Sigmoid colon (tissue), 7 donors: ENCODE data around the gene GOLGA6L9. TPM values are rescaled to one million over a fixed set of nuclear protein-coding genes. Genes with fewer than 3 reads are reported as not detected.
"Not testable (repeated sequence)": the region's sequence is repeated elsewhere in the genome, so short reads cannot be mapped to it uniquely, and the experiment has no call there.

ENCODE experiments used
- DNase-seq: peaks from one replicate; pipeline ENCODE4 v3.0.0-alpha.2; 2019
- H3K27ac ChIP-seq, 4 donors: fragments of 200-600 bp; sonication (generic); one replicate each; pipeline ENCODE4 v1.5.1; 2016 to 2019; ENCODE audit warnings: mild to moderate bottlenecking in 1 of 4
- H3K27me3 ChIP-seq, 3 donors: fragments of 200-600 bp; sonication (generic); one replicate each; pipeline ENCODE4 v1.5.1; 2019; ENCODE audit warnings: mild to moderate bottlenecking in 1 of 3
- H3K36me3 ChIP-seq, 4 donors: fragments of 200-600 bp; sonication (generic); one replicate each; pipeline ENCODE4 v1.5.1; 2016 to 2019
- H3K4me1 ChIP-seq, 4 donors: fragments of 200-600 bp; sonication (generic); one replicate each; pipeline ENCODE4 v1.5.1; 2017 to 2019
- H3K4me3 ChIP-seq, 4 donors: fragments of 200-600 bp; sonication (generic); one replicate each; pipeline ENCODE4 v1.5.1; 2017 to 2019; ENCODE audit warnings: mild to moderate bottlenecking in 2 of 4, moderate library complexity in 1 of 4
- H3K9me3 ChIP-seq, 4 donors: fragments of 200-600 bp in 3 of 4; sonication (generic) in 3 of 4; one replicate each; pipeline versions ENCODE4 v1.5.1 to v1.6.1; 2013 to 2019
- EP300 ChIP-seq, 4 donors: sonication (generic); formaldehyde crosslinking; IDR thresholded peaks; one replicate each; pipeline ENCODE4 v1.6.1; 2017; ENCODE audit warnings: antibody characterized with exemption in 4 of 4
- POLR2A ChIP-seq, 2 donors: fragments of 450-650 bp; IDR thresholded peaks; one replicate each; pipeline ENCODE4 v1.6.1; 2016; ENCODE audit warnings: antibody characterized with exemption in 2 of 2, mild to moderate bottlenecking in 2 of 2, moderate library complexity in 2 of 2
- POLR2AphosphoS5 ChIP-seq, 4 donors: sonication (generic); formaldehyde crosslinking; IDR thresholded peaks; one replicate each; pipeline ENCODE4 v1.6.1; 2017; ENCODE audit warnings: antibody characterized with exemption in 4 of 4
- WGBS, 2 donors: extraction: QIAGEN DNeasy Blood & Tissue Kit; methylation state at CpG; one replicate each; pipeline ENCODE4 v1.1.7; 2013; 5-methylcytosine and 5-hydroxymethylcytosine counted together
- intact Hi-C: fragments of 100-400 bp; cut with DNase I; formaldehyde crosslinking; loops from one replicate; pipeline ENCODE4 v1.15.1; 2023
- polyA plus RNA-seq, 3 donors: library from polyadenylated mRNA; stranded (reverse); fragments of 200-250 nt; gene quantifications; one replicate each; pipeline ENCODE4 v1.2.3, GENCODE V29; 2013
- total RNA-seq, 4 donors: library from RNA; depleted of rRNA; stranded (reverse); fragments of >200 nt; gene quantifications; one replicate each; pipeline ENCODE4 v1.1.0, GENCODE V29; 2016
- TF ChIP-seq, protein P1 (sequence below), 4 experiments: fragments of 450-650 bp in 3 of 4; fragments of 200-600 bp in 1 of 4; IDR thresholded peaks; one replicate each; pipeline ENCODE4 v1.5.1; 2016 to 2019; ENCODE audit warnings: antibody characterized with exemption in 4 of 4, mild to moderate bottlenecking in 3 of 4, moderate library complexity in 2 of 4
- donor health status: healthy with polysubstance abuse.
- donor health status: Bipolar disorder and iron deficiency.
- donor health status: healthy.

Gene GOLGA6L9
- total RNA-seq (1 to 10 TPM; 3.6 to 5.3 (median 4.6) TPM), polyA plus RNA-seq (10 to 100 TPM in 1 of 3 donors, 1 to 10 TPM in 2; 1.2 to 18.3 (median 3.6) TPM)

DNA sequence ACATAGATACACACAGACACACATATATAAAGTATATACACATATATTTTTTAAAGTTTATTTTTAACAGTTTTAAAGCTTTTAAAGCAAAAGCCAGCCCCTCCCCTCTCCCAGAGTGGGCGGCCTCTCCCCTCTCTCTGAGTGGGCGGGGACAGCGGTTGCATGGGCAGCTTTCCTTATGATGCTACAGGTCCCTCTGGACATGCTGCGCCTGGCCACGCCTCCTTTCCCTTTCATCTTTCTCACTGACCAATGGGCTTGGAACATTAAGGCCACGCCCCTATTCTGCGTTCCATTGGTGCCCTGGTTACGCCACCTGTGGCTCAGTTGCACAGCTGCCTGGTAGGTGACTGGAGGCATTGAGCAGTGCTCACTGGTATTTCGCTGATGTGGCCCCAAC lies at the start of gene GOLGA6L9:
GOLGA6L9 (plus strand) TSS at position 124 of the 400 bp plus-strand sequence; CDS start at position 388, 264 bp downstream.
- H3K4me1 ChIP-seq, intact Hi-C loops, H3K27me3 ChIP-seq, H3K36me3 ChIP-seq, H3K27ac ChIP-seq, DNase-seq, H3K4me3 ChIP-seq, H3K9me3 ChIP-seq: not testable (repeated sequence)
- 92 to 95% methylated on average over 7 to 8 of the region's 9 CpGs for WGBS, 2 donors

DNA sequence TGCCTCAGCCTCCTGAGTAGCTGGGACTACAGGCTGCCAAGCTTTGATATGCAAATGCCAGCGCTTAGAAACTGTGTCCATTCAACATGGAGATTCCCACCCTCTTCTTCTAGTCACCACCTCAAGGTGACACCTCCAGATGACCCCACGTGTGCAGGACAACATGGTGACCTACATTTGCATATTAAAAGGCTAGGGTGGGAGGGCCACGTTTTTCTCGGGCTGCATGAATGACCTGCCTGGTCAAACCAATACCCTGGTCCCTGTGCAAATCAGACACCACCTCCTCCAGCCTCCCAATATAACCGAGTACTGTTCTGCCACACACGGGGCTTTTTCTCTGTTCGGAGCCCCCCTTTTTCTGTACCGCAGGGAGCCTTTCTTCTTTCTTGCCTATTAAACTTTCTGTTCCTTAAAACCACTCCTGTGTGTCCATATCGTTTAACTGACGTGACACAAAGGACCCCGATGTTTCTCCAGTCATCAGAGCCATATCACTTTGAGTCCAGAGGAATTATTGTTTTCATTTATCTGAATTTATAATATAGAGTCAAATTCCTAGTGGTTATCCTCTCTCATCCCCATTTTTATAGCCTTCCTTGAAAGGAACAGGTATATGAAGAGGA lies 48.2 kb upstream of the GOLGA6L9 start:
- H3K27ac ChIP-seq, H3K4me3 ChIP-seq, H3K9me3 ChIP-seq, intact Hi-C loops, H3K36me3 ChIP-seq, H3K4me1 ChIP-seq, DNase-seq, H3K27me3 ChIP-seq: not testable (repeated sequence)
- WGBS, 2 donors, result 72 to 84% methylated on average over 10 to 11 of the region's 11 CpGs

DNA sequence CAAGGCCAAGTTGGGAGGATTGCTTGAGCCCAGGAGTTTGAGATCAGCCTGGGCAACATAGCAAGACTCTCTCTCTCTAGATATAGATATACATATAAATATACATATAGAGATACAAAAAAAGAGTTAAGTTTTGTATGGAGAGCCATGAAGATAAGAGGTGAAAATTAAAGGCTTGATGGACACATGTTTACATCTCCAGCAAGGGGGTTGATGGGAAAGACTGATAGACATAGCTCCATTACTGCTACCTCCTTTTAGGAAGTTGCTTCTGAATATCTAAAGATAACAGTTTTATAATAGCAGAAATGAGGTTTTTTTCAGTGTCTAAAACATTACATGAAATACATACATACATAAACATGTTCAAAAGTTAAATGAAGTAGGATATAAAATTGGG lies 42.4 kb upstream of the GOLGA6L9 start:
- intact Hi-C loops, H3K36me3 ChIP-seq, H3K27me3 ChIP-seq, H3K4me1 ChIP-seq, DNase-seq, H3K4me3 ChIP-seq, H3K27ac ChIP-seq, H3K9me3 ChIP-seq: not testable (repeated sequence)

DNA sequence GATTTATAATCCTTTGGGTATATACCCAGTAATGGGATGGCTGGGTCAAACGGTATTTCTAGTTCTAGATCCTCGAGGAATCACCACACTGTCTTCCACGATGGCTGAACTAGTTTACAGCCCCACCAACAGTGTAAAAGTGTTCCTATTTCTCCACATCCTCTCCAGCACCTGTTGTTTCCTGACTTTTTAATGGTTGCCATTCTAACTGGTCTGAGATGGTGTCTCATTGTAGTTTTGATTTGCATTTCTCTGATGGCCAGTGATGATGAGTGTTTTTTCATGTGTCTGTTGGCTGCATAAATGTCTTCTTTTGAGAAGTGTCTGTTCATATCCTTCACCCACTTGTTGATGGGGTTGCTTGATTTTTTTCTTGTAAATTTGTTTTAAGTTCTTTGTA lies 39.5 kb upstream of the GOLGA6L9 start:
- intact Hi-C loops, H3K9me3 ChIP-seq, H3K36me3 ChIP-seq, H3K4me3 ChIP-seq, DNase-seq, H3K4me1 ChIP-seq, H3K27me3 ChIP-seq, H3K27ac ChIP-seq: not testable (repeated sequence)
- 86 to 89% methylated on average over 3 of the region's 3 CpGs for WGBS, 2 donors

- H3K4me3 ChIP-seq, DNase-seq, H3K36me3 ChIP-seq, H3K27ac ChIP-seq, H3K4me1 ChIP-seq, H3K27me3 ChIP-seq, H3K9me3 ChIP-seq, intact Hi-C loops: not testable (repeated sequence)
- WGBS, 2 donors, result 98 to 99% methylated on average over 1 of the region's 1 CpG
Measured at GRCh38 chr15:82392077-82392476, 37.5 kb upstream of the GOLGA6L9 start.

DNA sequence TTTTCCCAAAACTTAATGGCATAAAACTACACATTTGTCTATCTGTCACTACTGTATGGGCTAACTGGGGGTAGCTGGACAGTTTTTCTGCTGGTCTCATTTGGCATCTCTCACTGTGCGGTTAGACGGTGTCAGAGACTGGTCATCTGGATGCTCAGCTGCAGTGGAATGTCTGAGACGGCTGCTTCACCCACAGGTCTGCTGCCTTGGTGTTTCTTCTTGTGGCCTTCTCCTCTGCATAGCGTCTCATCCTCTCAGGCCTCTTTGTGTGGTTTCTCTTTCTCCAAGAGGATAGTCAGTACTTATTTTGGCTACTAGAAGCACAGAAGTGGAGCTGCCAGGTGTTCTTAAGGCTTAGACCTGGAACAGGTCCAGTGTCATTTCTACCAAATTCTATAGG lies 35.9 kb upstream of the GOLGA6L9 start:
- Histone ChIP-seq H3K27ac (no peak overlapping the region), H3K27me3 (no peaks in the 10 kb centered on the region), H3K4me1 (no peaks in the 10 kb centered on the region), H3K9me3 (no peaks in the 10 kb centered on the region), H3K36me3 (no peaks in the 10 kb centered on the region), H3K4me3 (no peak overlapping the region)
- WGBS, 2 donors, result 92 to 98% methylated on average over 4 of the region's 4 CpGs
- no peak for DNase-seq
- intact Hi-C loops, result no loop called here
- TF ChIP-seq EP300 (IDR thresholded peaks at IDR 0.05) (no peak), POLR2AphosphoS5 (IDR thresholded peaks at IDR 0.05) (no peak), POLR2A (IDR thresholded peaks at IDR 0.05) (no peak)
- TF ChIP-seq, protein P1, sequence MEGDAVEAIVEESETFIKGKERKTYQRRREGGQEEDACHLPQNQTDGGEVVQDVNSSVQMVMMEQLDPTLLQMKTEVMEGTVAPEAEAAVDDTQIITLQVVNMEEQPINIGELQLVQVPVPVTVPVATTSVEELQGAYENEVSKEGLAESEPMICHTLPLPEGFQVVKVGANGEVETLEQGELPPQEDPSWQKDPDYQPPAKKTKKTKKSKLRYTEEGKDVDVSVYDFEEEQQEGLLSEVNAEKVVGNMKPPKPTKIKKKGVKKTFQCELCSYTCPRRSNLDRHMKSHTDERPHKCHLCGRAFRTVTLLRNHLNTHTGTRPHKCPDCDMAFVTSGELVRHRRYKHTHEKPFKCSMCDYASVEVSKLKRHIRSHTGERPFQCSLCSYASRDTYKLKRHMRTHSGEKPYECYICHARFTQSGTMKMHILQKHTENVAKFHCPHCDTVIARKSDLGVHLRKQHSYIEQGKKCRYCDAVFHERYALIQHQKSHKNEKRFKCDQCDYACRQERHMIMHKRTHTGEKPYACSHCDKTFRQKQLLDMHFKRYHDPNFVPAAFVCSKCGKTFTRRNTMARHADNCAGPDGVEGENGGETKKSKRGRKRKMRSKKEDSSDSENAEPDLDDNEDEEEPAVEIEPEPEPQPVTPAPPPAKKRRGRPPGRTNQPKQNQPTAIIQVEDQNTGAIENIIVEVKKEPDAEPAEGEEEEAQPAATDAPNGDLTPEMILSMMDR (IDR thresholded peaks at IDR 0.05), result no peak

DNA sequence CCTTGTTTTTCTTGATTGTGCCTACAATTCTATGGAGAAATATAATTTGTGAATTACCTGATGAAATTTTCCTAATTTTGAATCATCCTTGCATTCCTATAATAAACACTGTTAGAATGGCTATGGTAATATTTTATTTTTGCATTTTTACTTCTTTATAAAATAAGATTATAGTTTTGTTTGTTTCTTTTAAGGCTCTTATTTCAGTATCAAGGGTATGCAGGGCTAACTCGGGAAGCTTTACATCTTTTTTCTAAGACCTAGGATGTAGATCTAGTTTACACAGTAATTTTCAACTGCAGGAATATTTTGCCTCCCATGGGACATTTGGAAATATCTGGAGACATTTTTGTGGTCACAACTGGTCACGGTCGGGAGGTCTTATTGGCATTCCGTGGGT lies 33.8 kb upstream of the GOLGA6L9 start:
- H3K9me3 ChIP-seq, H3K4me3 ChIP-seq, H3K36me3 ChIP-seq, H3K4me1 ChIP-seq, intact Hi-C loops, DNase-seq, H3K27ac ChIP-seq, H3K27me3 ChIP-seq: not testable (repeated sequence)
- WGBS, 2 donors, result 89 to 90% methylated on average over 1 of the region's 4 CpGs

DNA sequence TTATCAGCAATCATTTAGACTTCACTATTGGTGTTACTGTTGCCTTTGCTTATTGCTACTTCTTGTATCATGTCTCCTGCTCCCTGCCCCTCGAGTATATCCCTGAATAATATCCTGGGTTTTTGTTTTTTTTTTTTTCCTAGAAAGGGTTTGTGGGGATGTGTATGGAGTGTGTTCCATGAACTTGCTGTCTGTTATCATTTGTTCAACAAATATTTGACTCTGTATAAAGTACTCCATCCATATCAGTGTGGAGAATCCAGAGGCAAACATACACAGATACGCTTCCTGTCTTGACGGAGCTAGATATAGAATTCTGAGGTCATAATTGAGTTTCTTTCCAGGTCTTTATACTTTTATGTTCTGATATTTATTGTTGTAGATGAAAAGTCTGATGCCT lies 31.8 kb upstream of the GOLGA6L9 start:
- Histone ChIP-seq H3K4me1 (no peaks in the 10 kb centered on the region), H3K27me3 (no peaks in the 10 kb centered on the region), H3K4me3 (no peak overlapping the region), H3K36me3 (no peaks in the 10 kb centered on the region), H3K27ac (no peak overlapping the region), H3K9me3 (no peaks in the 10 kb centered on the region)
- no peak for DNase-seq
- 89 to 92% methylated on average over 3 of the region's 3 CpGs for WGBS, 2 donors
- intact Hi-C loops, result no loop called here
- TF ChIP-seq POLR2A (IDR thresholded peaks at IDR 0.05), result no peak
- TF ChIP-seq EP300 (IDR thresholded peaks at IDR 0.05), result no peak
- TF ChIP-seq, protein P1 (IDR thresholded peaks at IDR 0.05), result no peak
- no peak for TF ChIP-seq POLR2AphosphoS5 (IDR thresholded peaks at IDR 0.05)
